ACHN (cell line): ENCODE data around the gene MAPK4.
"Not testable (repeated sequence)": the region's sequence is repeated elsewhere in the genome, so short reads cannot be mapped to it uniquely, and the experiment has no call there.

Experiments
- DNase-seq: peaks from one replicate; pipeline ENCODE4 v3.0.0-alpha.2; 2015
- in situ Hi-C: cut with HindIII; loops from 2 replicates; pipeline ENCODE4 v1.10.0; 2017; ENCODE audit warnings: low sequenced_read_pairs, low pct_ligation_motif_present, low pct_unique_long_range_greater_than_20kb

The MAPK4 gene

DNA sequence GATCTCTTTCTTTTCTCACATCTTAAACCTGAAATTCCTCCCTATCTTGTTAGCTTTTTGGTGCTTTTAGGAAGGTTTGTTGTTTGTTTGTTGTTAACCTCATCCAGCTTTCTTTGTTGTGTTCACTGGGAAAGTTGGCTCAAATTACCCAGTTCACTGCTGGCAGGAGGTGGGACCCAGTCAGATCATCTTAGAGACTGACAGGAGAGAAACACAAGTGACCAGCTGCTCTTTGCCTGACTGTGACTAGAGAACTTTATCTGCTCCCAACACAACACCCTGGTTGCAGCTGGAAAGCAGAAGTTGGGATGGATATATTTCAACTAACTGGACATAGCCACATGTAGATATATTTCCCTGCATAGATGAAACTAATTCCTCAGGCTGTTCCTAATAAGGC is 10.0 kb downstream of the MAPK4 start:
- no peak for DNase-seq
- in situ Hi-C loops = no loop called here

DNA sequence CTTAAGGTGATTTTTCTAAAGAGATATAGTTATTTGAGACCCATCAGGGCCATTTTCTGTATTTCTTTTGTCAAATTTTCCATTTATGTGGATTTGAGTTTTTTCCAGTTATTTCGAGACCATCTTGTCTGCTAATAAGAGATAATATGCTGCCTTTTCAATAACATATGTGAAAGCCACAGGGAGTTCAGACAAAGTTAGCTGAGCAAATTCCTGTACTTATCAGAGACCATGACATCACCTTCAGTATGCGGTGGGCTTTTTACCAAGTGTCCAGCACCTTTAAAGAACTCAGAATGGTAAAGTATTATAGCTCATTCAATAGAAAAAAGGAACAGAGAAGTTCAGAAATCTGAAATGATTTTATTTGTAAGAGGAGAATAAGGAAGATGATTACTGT is 11.7 kb downstream of the MAPK4 start:
- in situ Hi-C loops = no loop called here
- no peak for DNase-seq

DNA sequence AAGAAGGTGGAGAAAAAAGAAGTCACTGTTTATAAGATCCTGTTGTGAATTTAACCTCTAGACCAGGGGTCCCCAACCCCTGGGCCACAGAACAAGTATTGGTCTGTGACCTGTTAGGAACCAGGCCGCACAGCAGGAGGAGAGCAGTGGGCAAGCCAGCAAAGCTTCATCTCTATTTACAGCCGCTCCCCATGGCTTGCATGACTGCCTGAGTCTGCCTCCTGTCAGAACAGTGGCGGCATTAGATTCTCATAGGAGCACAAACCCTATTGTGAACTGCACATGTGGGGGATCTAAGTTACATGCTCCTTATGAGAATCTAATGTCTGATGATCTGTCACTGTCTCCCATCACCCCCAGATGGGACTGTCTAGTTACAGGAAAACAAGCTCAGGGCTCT is 13.3 kb downstream of the MAPK4 start:
- in situ Hi-C loops, DNase-seq: not testable (repeated sequence)

DNA sequence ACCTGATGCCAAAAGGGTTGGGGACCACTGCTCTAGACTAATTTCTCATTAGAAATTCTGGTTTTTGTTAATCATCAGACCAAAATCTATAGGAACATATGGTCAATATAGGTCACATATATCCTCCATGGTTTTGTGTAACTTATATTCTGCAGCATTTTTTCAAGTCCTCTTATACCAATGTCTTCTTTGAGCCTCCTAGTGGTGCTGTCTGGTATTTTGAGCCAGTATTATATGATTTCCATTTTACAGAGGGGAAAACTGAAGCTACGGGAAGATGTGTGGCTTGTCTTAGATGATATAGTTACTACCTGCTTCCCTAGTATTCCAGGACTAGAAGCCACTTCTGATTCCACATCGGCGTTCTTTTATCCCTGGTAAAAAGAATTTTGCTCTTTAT is 13.8 kb downstream of the MAPK4 start:
- in situ Hi-C loops = no loop called here
- DNase-seq = no peak

DNA sequence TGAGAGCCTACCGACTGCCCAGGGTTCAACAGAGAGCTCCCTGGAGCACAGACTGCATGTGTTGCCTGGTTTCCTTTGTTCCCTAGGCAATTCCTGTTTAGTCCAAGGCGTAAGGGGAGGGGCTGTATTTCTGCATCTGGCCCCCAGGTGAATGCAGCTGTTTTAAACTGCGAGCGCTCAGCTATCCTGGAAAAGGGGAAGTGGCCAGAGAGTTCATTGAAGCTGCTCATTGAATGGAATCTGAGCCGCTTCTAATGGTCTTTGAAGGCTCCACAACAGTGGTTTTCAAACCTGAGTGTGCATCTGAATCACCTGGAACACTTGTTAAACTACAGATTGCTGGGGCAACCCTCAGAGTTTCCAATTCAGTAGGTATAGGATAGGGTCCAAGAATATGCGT is 18.1 kb downstream of the MAPK4 start:
- in situ Hi-C loops = no loop called here
- no peak for DNase-seq

DNA sequence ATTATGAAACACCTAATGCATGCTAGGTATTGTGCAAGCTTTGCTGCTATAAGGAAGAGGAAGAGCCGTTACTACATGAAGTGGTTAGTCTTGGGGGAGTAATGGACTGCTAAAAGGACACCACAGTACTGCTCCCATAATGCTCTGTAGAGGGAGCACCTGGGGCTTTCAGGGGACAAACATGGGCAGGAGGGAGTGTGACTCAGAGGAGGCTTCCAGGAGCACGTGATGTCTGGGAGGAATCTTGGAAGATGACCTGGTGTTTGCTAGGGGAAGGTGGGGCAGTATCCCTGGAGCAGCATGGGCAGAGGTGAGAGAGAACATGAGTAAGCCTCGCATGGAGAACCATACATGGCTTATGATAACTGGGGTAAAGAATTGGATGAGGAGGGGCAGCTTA is 18.8 kb downstream of the MAPK4 start:
- in situ Hi-C loops = no loop called here
- DNase-seq = no peak

DNA sequence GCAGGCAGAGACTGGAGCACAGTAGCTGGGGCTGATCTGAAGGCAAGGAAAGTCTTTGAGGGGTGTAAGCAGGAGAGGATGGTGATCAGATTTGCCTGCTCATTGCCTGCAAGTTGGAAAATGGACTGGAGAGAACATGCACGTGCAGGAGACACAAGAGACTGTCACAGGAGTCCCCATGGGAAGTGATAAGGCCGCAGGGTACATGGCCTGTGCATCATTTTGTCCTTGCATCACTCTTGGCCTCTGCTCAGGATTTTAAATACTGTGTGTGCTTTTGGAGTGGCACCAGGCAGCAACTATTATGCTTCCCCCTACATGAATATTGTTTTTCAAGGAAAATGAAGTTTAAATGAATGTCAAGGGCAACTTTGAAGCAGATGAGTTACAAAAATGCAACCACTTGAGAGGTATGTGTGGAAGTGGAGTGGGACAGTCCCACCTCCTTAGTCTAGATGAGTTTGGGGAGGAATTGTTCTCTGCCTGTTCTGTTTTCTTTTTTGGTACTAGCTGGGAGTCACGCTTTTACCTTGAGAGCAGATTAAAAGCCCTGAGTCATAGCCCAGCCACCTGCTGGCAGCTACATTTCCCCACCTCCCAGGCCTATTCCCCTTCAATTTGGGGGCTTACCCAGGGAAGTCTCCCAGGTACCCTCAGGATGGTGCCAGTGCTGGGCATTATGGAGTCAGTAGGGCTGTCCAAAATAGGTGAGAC is 19.3 kb downstream of the MAPK4 start:
- in situ Hi-C loops = no loop called here
- DNase-seq = no peak

DNA sequence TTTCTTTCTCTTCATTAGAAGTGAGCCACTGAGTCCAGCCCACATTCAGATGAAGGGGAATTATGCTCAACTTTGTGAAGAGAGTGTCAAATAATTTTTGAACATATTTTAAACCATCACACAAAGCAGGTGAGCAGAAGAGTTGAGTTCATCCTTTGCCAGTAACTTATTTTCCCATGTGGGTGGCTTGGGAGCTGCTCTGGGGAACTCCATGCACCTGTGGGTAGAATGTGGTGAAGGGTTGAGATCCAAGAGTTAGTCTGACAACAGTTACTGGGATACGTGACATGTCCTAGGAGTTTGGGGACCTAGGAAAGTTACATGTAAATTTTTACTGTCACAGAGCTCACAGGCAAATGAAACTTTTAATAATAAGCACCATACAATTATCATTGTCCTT is 21.6 kb downstream of the MAPK4 start:
- no peak for DNase-seq
- in situ Hi-C loops = no loop called here

DNA sequence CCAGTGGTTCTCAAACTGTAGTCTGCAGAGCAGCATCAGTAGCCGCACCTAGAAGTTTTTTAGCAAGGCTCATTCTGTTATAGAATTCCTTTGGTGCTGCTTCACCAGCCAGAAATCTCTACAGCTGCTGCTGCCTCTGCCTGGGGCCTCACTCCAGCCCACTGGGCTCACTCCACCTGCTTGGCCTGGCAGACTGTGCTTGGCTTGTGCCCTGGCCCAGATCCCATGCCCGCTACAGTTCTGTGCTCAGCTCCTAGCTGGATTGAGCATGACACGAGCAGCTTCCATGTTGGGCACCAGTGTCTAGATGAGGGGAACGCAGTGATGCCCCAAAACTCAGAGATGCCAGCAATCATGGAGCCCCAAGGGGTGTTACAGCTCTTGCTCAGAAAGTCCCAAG is 22.6 kb downstream of the MAPK4 start:
- in situ Hi-C loops = no loop called here
- no peak for DNase-seq

DNA sequence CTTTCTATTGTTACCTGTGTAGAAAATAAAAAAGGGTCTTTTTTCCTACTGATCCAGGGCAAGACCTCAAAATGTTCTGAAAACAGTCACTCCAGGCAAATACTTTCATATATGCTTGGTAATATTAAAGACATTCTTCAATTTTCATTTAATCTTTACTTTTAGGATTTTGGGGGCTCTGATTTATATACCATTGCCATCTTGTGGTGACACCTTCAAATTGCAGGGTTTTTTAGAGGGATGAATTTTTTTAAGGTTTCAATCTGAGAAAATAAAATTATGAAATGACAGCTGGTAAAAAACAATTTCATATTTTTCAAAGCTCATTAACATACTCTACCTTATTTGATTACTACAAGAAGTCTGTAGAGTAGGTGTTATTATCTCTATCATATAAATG is 26.8 kb downstream of the MAPK4 start:
- no peak for DNase-seq
- in situ Hi-C loops = no loop called here

DNA sequence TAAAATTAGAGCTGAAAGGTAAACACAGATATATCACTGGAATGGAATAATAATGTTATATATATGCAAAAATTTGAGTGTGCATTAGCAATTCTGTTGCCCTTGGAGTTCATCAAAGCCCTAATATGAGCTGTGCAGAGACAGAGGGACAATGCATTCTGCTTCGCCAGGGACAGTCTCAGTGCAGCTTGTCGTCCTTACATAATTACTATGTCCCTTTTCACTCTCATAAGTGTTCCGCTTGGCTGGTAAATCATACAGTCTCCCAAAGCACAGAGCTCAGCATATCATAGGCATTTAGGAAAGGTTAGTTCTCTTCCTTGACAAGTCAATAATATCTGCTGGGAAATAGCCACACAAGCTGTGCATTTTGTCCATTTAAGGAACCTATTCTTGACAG is 30.7 kb downstream of the MAPK4 start:
- no peak for DNase-seq
- in situ Hi-C loops = no loop called here

DNA sequence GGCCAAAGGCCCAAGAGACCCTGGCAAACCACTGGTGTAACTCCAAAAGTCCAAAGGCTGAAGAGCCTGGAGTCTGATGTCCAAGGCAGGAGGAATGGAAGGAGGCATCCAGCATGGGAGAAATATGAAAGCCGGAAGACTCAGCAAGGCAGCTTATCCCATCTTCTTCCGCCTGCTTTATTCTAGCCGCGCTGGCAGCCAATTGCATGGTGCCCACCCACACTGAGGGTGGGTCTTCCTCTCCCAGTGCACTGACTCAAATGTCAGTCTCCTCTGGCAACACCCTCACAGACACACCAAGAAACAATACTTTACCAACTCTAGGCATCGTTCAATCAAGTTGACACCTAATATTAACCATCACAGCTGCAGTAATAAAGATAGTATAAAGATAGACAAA is 34.1 kb downstream of the MAPK4 start:
- no peak for DNase-seq
- in situ Hi-C loops = no loop called here

DNA sequence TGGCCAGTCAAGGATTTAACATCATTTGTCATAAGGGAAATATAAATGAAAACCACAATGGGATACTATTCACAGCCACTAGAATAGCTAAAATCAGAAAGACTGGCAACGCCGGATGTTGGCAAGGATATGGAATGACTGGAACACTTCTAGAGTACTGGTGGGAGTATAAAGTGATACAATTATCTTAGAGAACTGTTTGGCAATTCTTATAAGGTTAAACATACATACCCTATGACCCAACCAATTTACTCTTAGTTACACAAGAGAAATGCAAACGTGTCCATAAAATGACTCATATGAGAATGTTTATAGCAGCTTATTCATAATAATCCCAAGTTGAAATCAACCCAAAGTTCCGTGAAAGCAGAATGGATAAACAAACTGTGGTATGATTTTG is 35.1 kb downstream of the MAPK4 start:
- DNase-seq = no peak
- in situ Hi-C loops = no loop called here

DNA sequence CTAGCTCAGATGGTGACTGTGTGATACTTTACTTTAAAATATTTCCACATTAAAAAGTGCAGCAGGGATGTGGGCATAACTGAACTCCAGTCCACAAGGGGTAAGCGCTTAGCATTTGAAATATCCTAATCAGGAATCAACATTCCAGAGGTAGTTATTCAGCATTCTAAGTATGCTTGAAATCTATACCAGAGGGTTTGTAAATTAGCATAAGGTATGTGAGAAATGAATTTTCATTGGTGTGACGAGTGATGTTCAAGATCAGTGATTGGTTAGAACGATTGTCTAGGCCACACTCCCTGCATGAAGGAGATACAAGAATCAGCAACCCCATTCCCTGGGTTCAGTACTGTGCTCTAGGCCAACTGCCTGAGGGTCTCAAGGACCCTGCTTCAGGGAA is 42.6 kb downstream of the MAPK4 start:
- in situ Hi-C loops = no loop called here
- DNase-seq = no peak

DNA sequence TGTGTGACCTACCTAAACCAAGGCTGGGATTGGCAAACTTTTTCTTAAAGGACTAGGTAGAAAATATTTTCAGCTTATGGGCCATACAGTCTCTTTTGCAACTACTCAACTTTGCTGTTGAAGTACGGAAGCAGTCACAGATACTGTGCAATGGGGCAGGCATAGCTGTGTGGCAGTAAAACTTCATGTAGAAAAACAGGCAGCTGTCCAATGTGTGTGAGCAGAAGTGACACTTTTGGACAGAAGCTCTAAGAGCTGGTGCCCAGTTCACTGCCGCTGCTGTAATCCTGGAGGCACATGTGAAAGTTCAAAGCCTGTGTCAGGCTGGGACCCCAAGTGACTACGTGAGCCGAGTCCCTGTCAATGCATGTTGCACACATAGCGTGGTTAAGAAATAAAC is 46.7 kb downstream of the MAPK4 start:
- in situ Hi-C loops = no loop called here

DNA sequence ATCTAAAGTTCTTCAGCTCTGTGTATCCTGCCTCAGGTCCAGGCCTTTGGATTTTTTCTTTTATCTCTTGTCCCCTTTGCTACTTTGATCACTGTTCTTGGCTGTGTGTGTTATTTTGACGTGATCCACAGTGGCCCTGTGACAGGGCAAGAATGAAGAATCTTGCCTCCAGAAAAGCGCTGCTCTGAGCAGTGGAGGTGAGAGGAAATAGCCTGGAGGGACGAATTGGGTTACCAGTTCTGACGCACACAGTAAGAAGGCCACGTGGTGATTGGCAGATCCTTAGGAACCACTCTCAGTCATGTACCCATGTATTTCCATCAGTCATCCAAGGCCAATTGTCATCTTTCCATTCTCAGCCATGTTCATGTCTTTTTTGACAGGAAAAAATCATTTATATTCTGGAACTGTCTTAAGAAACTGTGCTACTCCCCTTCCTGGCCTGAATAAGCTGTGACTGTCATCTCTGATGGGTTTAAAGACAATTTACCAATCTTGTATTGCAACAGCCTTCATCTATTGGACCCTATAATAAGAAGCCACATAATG is 47.6 kb downstream of the MAPK4 start:
- in situ Hi-C loops = no loop called here
- DNase-seq = no peak

More for the DNA sequence above, 46.7 kb downstream of the MAPK4 start:
- DNase-seq = no peak

DNA sequence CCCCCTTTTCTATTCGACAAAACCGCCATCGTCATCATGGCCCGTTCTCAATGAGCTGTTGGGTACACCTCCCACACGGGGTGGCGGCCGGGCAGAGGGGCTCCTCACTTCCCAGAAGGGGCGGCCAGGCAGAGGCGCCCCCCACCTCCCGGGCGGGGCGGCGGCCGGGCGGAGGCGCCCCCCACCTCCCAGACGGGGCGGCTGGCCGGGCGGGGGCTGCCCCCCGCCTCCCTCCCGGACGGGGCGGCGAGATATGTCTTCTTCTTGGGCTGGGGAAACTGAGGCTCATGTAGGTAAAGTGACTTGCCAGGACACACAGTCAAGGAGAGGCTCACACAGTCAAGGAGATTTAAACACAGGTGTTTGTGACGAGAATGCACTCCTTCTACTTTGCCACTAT is 49.3 kb downstream of the MAPK4 start:
- in situ Hi-C loops, DNase-seq: not testable (repeated sequence)

DNA sequence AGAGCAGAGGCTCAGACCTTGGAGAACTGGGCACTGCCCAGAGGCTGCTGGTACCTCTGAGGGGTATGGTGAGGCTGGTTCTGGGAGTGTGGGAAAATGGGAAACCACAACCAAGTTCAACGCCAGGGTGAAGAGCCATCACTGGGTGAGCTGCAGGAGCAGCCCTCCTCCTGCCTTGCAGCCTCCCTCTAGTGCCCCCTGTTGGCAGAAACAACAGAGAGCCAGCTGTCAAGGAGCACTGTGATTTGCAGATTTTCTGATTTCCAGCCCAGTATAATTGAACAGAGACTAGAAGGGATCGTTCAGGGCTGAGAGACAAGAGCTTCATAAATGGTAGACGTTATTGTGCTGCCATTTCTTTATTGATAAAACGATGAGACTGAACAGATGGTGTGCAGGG is 50.5 kb downstream of the MAPK4 start:
- no peak for DNase-seq
- in situ Hi-C loops = no loop called here

DNA sequence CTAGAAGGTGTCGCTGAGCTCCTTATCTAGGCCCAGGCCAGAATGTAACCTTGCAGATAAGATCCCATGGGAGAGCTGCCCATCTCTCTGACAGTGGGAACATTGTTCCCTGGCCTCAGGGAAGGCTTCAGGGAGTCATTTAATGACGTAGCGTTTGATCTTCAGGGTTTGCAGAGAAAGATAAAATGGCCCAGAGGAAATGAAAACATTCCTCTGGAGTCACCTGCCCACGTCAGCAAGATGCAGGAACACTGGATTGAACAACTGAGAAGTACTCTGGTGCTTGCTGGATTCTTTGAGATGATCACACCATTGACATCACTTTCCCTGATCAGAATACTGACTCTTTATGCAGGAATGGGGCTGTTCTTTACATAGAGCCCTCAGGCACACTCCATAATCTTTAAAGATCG is 51.6 kb downstream of the MAPK4 start:
- in situ Hi-C loops = no loop called here
- DNase-seq = no peak

DNA sequence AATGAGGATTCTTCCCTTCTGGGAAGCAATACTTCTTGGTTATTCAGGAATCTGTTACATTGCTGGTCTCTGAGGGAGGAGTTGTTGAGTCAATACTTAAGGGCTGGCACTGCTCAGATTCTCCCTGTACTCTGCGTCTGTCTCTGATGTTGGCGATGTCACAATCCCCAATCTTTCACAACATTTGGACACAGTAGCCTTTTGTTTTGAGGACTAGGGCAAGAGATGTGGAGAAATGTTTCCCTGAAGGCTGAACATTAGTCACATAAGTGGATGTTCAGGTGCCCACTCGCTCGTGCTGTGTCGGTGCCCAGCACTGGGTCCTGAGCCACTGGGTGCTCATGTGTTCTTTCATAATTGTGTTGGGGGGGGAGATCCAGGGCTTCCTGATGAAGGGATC is 55.0 kb downstream of the MAPK4 start:
- DNase-seq = no peak
- in situ Hi-C loops = no loop called here
